GM21423 (cell line): ENCODE data around the gene USP49.
"Not testable (repeated sequence)": the region's sequence is repeated elsewhere in the genome, so short reads cannot be mapped to it uniquely, and the experiment has no call there.

Experiments
- ATAC-seq: cut with Tn5 transposase; IDR thresholded peaks from one replicate; pipeline ENCODE4 v1.9.1; 2021; ENCODE audit warnings: mild to moderate bottlenecking, moderate library complexity; ENCODE audit not compliant: unreplicated experiment

Gene USP49

GRCh38 chr6:41783106-41783780 is 111.9 kb downstream of the USP49 start:
- ATAC-seq: no peak

GRCh38 chr6:41781366-41781730 is 113.8 kb downstream of the USP49 start:
- no peak for ATAC-seq

- ATAC-seq: no peak
Observed at GRCh38 chr6:41780551-41781365, 114.4 kb downstream of the USP49 start, which contains the start of gene PRICKLE4. Gene PRICKLE4, plus strand, starts transcription at chr6:41780782. Its CDS starts 2,692 bp downstream, at chr6:41783474.

- ATAC-seq: peak; percentile 92
Observed at GRCh38 chr6:41779788-41780550, 115.2 kb downstream of the USP49 start, which contains the start of gene FRS3. Gene FRS3, minus strand, starts transcription at chr6:41779900. Its CDS starts 2,913 bp downstream, at chr6:41776987.

GRCh38 chr6:41779336-41779735 is 115.8 kb downstream of the USP49 start:
- no peak for ATAC-seq

- no peak for ATAC-seq
Observed at GRCh38 chr6:41778895-41779294, 116.3 kb downstream of the USP49 start.

GRCh38 chr6:41777551-41778285 is 117.5 kb downstream of the USP49 start:
- no peak for ATAC-seq

GRCh38 chr6:41775293-41775882 is 119.8 kb downstream of the USP49 start:
- ATAC-seq: no peak

- no peak for ATAC-seq
Observed at GRCh38 chr6:41774841-41775240, 120.3 kb downstream of the USP49 start.

- ATAC-seq: no peak
Observed at GRCh38 chr6:41771058-41771983, 123.9 kb downstream of the USP49 start.

- ATAC-seq: no peak
Observed at GRCh38 chr6:41770381-41771057, 124.7 kb downstream of the USP49 start.

GRCh38 chr6:41769376-41769775 is 125.8 kb downstream of the USP49 start:
- ATAC-seq: no peak

- no peak for ATAC-seq
Observed at GRCh38 chr6:41768545-41769308, 126.4 kb downstream of the USP49 start.

GRCh38 chr6:41767112-41767833 is 127.9 kb downstream of the USP49 start:
- no peak for ATAC-seq

GRCh38 chr6:41766043-41766664 is 129.0 kb downstream of the USP49 start:
- not testable (repeated sequence) for ATAC-seq

GRCh38 chr6:41763470-41763869 is 131.7 kb downstream of the USP49 start:
- ATAC-seq: no peak
